NCI-H2227 (cell line): ENCODE measurements around the gene UGT1A10.

Experiments
- DNase-seq: peaks from one replicate; lab custom pipeline; 2025; ENCODE audit not compliant: unreplicated experiment; lab: John Stamatoyannopoulos, UW

Gene UGT1A10

GRCh38 chr2:233801357-233802131 lies 165.3 kb downstream of the UGT1A10 start:
- no peak for DNase-seq

DNA sequence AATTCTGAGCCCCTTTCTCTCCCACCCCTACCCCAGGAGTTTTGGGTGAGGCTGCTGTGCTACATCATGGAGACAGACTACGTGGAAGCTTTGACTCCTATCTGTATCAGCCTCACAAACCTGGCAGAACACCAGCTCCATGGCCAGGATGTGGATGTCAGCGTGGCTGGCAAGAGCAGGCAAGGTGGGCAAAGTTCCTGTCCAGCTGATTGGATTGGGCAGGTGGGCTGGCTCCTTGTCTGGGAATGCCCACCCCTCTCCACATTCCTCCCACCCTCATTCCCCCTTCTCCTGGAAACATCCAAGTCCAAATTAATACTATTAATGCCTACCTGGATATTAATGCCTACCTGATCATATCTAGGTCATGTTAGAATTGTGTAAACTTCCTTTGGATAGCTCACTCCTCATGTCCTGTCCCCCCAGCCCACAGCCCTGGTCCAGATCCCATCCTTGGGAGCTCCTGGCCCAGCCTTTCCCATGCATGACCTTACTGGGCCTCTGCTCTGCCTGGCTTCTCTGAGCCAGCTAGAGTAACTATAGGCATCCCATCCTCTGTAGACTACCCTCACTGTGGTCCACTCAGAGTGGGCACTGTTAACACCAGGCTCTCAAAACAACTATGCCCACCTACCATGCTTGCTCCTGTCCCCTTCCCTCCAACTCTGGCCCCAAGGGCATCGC lies 166.0 kb downstream of the UGT1A10 start:
- DNase-seq = no peak

DNA sequence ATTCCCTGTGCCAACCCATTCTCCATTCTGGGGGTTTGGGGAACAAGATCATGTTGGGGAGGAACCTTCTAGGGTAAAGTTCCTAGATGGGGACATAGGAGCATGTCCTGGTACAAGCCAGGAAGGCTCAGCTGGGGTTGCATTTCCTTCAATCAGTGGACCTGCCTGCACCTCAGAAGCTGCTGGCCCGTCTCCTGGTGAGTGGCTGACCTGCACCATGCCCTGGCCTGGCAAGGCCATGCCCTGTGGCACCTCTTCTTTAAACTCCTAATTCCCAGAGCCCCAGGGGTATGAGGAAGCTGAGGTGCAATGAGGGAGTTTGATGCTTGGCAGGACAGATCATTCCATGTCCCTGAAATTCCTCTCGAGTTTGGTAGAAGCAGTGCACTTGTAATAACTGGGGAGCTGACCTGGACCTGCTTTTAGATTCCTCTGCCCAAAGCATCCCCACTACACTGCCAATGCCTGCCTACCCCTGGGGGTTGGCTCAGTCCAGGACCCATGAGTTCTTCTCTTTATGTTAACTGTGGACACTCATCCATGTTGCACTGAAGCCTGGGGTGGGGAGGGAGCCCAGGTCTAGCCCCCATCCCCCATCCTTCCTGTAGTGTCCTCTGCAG lies 167.2 kb downstream of the UGT1A10 start:
- no peak for DNase-seq

DNA sequence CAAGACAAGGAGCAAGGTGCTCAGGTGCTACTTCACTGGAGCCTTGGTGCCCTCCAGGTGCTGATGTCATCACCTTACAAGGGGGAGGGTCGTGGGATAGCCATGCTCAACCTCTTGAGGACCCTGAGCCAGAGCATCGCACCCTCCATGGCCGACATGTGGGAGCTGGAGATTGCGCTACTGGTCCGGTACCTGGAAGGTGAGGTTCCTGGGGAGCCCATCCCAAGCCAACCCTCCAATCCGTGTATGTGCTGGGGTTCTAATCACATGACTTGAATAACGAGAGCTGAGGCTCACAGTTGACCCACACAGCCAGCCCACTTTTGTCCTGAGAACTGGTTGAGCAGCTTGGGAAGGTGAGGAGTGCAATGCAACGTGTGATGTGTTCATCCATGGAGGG lies 167.7 kb downstream of the UGT1A10 start:
- DNase-seq = no peak

DNA sequence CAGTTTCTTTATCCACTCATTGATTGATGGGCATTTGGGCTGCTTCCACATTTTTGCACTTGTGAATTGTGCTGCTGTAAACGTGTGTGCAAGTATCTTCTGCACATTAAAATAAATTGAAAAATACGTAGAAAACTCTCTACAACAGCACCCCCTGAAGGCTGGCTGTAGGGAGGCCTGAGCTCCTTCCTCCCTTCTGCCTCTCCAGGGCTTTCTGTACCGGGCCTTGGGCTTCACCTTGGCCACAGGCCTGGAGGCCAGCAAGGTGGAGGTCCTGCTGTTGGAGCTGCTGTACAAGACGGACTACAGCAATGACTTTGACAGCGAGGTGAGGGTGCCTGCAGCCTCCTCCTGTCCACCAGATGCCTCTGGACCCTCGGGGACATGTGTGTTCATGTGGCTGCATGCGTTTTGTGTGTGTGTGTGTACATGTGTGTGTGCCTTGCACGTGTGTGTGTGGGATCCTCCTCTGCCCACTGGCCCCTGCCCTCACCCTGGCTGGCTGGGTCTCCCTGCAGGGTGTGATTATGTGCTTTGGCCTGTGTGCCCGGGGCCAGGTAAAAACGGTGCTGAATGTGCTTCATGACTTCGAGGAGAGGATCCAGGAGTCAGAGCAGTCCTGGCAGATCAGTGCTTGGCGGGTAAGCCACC lies 171.1 kb downstream of the UGT1A10 start:
- no peak for DNase-seq

DNA sequence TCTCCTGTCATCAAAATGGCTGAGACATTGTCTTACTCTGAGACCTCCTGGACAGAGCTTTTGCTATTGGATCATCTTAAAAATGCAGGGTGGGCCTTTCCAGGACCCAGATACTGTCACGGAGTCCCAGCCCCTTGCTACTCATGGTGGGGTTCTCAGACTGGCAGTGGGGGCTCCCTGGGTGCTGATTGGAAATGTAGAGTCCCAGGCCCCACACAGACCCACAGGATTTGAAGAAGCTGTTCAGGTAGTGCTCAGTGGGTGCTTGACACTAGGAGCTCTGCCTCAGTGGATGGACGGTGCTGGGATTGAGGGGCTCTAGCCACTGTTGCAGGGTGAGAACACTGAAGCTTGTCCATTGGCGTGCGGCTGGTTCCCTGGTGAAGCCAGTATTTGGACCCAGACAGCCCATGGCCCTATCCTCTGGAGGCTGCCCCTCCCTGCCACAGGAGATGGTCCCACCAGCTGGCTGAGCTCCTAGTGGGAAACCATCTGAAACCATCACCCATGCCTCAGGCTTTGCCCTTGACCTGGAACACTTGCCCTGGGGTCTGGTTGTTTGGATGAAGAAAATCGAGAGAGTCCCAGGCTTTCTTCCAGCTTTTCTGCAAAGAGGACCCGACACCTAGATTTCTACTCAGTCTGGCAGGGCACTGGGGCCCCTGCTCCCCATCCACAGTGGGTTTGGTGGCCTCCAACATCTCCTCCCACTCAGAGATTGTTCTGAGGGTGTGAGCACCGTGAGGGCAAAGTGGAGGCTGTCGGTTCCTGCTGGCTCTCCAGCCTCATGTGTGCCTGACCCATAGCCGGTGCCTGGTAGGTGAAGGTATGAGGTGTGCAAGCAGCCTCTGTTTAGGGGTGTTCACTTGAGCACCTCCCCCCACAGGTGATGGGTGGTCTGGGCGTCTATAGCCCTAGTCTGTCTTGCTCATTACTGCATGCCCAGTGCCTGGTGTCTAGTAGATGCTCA lies 172.0 kb downstream of the UGT1A10 start:
- no peak for DNase-seq

DNA sequence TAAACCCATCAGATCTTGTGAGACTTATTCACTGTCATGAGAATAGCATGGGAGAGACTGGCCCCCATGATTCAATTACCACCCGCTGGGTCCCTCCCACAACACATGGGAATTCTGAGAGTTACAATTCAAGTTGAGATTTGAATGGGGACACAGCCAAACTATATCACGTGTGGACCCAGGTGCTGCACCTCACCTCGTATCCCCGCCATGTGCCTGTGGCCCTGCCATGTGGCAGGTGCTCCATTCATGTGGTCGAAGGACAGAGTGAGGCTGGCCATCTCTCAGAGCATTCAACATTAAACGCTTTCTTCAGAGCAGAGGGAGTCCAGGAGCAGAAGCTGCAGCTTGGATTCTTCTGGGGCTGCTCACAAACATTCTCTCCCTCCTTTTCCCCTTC lies 174.1 kb downstream of the UGT1A10 start:
- no peak for DNase-seq

- DNase-seq = no peak
These were observed 174.8 kb downstream of the UGT1A10 start for GRCh38 chr2:233811087-233811486.

DNA sequence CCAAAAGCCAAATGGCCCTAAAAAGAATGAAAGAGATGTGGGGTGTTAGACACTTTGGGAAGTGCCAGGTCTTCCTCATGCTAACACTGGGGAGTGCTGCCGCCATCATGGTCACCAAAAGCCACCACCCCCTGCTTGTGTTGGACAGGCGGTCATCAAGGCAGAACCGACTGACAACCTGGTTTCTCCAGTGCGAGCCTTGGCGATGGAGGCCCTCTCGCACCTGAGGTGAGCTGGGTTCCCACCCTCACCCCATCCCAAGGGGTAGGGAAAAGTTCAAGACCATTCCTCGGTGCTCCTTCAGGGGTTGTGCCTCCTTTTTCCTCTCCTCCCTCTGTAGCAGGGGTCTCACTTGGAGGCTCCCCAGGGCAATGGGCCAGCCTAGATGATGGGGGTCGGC lies 175.5 kb downstream of the UGT1A10 start:
- no peak for DNase-seq

DNA sequence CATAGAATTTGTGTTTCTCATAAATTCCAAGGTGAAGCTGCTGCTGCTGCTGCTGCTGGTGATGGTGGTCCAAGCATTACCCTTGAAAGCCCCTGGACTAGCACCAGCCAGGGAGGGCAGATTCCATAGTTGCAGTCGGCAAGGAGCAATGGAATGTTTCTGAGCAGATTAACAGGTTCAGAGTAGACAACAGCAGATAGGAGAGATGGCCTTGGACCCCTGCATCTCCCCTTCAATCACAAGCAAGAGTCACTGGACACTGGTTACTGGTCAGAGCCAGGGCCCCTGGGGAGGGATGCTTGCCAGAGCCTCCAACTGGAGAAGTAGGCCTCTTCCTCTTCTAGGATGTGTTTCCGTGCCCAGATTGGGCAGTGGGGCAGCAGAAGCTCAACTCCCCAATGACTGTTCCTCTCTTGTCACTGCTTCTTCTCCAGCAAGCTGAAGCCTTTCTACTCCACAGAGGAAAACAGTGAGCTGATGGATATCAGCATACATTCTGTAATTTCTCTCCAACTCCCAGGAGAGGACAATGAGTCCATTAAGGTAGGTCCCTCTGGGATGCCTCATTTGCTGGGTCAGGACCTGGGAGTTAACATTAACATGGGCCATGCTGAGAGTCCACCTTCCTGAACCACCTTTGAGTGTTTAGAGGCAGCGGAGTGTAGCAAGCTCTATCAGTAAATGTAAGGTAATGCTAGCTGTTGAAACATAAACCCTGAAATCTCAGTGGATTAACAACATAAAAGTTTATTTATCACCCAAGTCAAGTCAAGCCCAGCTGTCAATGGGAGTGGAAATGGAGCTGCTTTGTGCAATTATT lies 177.2 kb downstream of the UGT1A10 start:
- no peak for DNase-seq

- DNase-seq = no peak
These were observed 178.0 kb downstream of the UGT1A10 start for GRCh38 chr2:233814056-233814835.

DNA sequence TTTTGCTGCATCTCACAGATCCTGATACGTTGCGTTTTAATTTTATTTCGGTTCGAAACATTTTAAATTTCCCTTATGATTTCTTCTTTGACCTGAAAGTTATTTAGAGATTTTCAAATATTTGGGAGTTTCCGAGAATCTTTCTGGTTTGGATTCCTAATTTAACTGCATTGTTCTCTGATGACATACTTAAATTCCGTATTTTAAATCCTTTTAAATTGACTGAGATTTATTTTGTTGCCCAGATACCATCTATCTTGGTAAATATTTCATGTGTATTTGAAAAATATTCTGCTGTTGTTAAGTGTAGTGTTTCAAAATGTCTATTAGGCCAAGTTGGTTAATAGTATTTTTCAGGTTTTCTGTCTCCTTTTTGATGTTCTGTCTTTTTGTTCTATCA lies 179.6 kb downstream of the UGT1A10 start:
- DNase-seq = no peak

GRCh38 chr2:233816334-233816733 lies 180.1 kb downstream of the UGT1A10 start:
- DNase-seq = no peak

- DNase-seq = no peak
These were observed 180.5 kb downstream of the UGT1A10 start for GRCh38 chr2:233816771-233817170.

- no peak for DNase-seq
These were observed 181.2 kb downstream of the UGT1A10 start for GRCh38 chr2:233817361-233817911.

GRCh38 chr2:233817995-233818638 lies 181.9 kb downstream of the UGT1A10 start:
- no peak for DNase-seq

DNA sequence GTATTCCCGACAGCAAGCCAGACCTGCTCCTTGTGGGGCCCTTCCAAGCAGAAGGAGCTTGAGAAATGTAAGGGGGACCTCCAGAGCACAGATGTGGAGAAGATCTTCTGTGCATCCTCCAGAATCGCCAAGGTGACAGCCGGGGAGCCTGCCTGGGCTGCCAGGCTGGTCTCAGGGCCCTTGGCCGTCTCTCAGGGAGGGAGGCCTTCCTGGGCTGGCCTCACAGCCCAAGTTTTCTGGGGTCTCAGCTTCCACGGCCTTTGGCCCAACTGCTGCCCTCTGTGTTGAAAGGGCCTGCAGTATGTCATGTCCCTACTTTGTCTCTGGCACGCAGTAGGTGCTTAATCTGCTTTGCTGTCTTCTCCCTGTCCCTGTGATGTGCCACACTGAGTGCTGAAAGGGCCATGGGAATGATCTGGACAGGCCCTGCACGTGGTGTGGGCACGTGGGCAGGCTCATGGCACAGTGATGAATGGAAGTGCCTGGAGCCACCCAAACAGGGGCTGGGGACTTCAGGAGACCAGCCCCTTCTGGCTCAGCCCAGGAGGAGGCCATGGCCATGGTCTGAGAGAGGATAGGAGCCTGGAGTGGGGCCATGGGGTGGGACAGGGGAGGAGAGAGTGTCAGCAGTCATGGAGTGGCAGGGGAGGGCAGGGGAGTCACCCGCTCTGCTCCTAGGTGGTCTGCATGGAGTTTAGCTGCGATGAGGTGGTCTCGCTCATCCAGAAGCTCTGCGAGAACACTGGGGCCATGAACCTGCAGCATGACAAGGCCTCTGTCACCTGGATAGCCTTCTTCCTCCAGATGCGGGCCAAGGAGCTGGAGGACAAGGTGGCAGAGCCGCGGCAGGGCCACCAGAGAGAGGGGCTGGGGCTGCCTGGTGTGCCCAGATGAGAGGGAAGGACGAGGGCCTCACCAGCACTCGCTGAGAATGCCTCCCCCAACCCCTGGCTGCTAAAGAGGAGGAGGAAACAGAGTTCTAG lies 182.7 kb downstream of the UGT1A10 start:
- DNase-seq = no peak
